Activated naive CD4-positive, alpha-beta T cell treated with anti-CD3 and anti-CD28 coated beads, Interleukin-2, amount 10 ng/mL, durations not matched to agents 5 hours and 36 hours (primary cell): ENCODE results near the gene COA1. TPM values are rescaled to one million over a fixed set of nuclear protein-coding genes. Genes with fewer than 3 reads are reported as not detected.

Experiments
- total RNA-seq, 2 experiments: library from RNA; stranded (reverse); gene quantifications; one replicate each; pipeline ENCODE4 v1.2.3, GENCODE V29; 2021

COA1 gene
- total RNA-seq = 10 to 100 TPM; 54.3 to 56.6 TPM

GRCh38 chr7:43729214-43729923 is at the start of gene COA1:
TSS of gene COA1 (minus strand) at chr7:43729523. CDS start at chr7:43648614, 80,909 bp downstream.

GRCh38 chr7:43758029-43758821 is 28.9 kb upstream of the COA1 start, which contains the start of gene BLVRA:
TSS of gene BLVRA (plus strand) at chr7:43758680. CDS start at chr7:43771159, 12,479 bp downstream.

Other genes starting within 250 kb of the COA1 start
- 10 to 100 TPM; 75.0 to 77.4 TPM for gene STK17A, start 146.4 kb downstream of the COA1 start, total RNA-seq
- gene BLVRA, start 29.2 kb upstream of the COA1 start, total RNA-seq = 10 to 100 TPM; 27.3 to 31.3 TPM
- gene MRPS24, start 140.0 kb upstream of the COA1 start, total RNA-seq = 10 to 100 TPM; 75.8 to 78.9 TPM
- gene URGCP, start 177.1 kb upstream of the COA1 start, total RNA-seq = 10 to 100 TPM; 25.6 to 27.8 TPM
- 1 to 10 TPM; 6.7 to 7.0 TPM for gene UBE2D4, start 196.9 kb upstream of the COA1 start, total RNA-seq